Measurements from ENCODE around the gene NEK5.

NEK5 gene

GRCh38 chr13:52125547-52125946, 3.3 kb downstream of the NEK5 start:
- no peak for TF ChIP-seq CTCF (IDR thresholded peaks at IDR 0.05)

GRCh38 chr13:52118595-52118994, 10.3 kb downstream of the NEK5 start:
- no peak for TF ChIP-seq CTCF (IDR thresholded peaks at IDR 0.05)

- no peak for TF ChIP-seq CTCF (IDR thresholded peaks at IDR 0.05)
Observed at GRCh38 chr13:52118095-52118494, 10.8 kb downstream of the NEK5 start.

GRCh38 chr13:52112591-52112990, 16.3 kb downstream of the NEK5 start:
- TF ChIP-seq CTCF (IDR thresholded peaks at IDR 0.05), result no peak

- no peak for TF ChIP-seq CTCF (IDR thresholded peaks at IDR 0.05)
Observed at GRCh38 chr13:52109116-52109670, 19.7 kb downstream of the NEK5 start.

- TF ChIP-seq CTCF (IDR thresholded peaks at IDR 0.05), result no peak
Observed at GRCh38 chr13:52105841-52106240, 23.0 kb downstream of the NEK5 start.

- no peak for TF ChIP-seq CTCF (IDR thresholded peaks at IDR 0.05)
Observed at GRCh38 chr13:52104624-52105023, 24.2 kb downstream of the NEK5 start.

- no peak for TF ChIP-seq CTCF (IDR thresholded peaks at IDR 0.05)
Observed at GRCh38 chr13:52103386-52103785, 25.5 kb downstream of the NEK5 start.
